HG02623 (cell line): ENCODE results near the gene TFPI2.
A peak's percentile ranks its signal among the peaks of the same experiment; 100 is the strongest.
"Not testable (repeated sequence)": the region's sequence is repeated elsewhere in the genome, so short reads cannot be mapped to it uniquely, and the experiment has no call there.

ENCODE experiments used
- ATAC-seq: cut with Tn5 transposase; IDR thresholded peaks from one replicate; pipeline ENCODE4 v1.9.1; 2021; ENCODE audit warnings: moderate library complexity; ENCODE audit not compliant: unreplicated experiment

TFPI2 gene, protein sequence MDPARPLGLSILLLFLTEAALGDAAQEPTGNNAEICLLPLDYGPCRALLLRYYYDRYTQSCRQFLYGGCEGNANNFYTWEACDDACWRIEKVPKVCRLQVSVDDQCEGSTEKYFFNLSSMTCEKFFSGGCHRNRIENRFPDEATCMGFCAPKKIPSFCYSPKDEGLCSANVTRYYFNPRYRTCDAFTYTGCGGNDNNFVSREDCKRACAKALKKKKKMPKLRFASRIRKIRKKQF

DNA sequence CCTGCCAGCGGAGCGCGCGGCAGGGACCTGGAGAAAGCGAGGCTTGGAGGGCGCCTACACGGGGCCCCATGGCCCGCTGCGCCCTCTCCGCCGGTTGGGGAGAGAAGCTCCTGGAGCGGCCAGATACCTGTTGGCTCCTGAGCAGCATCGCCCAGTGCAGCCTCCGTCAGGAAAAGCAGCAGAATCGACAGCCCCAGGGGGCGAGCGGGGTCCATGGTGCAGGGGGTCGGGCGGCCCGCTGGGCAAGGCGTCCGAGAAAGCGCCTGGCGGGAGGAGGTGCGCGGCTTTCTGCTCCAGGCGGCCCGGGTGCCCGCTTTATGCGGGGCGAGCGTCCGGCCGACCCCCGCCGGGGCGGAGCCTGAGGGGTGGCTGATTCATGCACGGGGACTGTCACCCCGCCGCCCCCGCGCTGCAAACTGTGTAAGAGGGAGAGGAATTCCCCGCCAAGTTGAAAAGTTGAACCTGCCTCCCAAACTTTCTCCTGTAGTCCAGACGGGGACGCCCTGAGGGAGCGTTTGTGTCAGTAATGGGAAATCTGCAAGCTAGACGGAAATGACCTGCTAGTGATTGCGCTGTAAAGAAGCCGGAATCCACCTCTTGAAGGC is at the start of gene TFPI2:
TFPI2 (minus strand) TSS at position 290 of the 605 bp plus-strand sequence; CDS start at position 215, 75 bp downstream.
- peak; percentile 46 for ATAC-seq

GRCh38 chr7:93938293-93938692 is 47.7 kb upstream of the TFPI2 start:
- no peak for ATAC-seq

DNA sequence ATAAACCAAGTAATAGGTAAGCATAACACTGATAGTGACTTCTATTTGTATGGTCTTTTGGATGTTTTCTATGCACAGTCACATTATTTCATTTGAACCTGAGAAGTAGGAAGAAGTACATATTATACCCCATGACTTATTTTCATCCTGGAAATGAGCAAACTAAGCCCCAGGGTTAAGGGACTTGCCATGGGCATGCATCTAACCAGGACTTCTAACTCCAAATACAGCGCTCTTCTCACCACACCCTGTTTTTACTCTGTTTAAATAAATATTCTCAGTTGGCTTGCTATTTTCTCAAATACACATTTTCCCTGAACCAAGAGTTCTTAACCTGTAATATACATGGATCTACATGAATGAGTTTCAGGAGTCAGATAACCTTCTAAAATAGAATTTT is 47.3 kb upstream of the TFPI2 start:
- ATAC-seq = no peak

DNA sequence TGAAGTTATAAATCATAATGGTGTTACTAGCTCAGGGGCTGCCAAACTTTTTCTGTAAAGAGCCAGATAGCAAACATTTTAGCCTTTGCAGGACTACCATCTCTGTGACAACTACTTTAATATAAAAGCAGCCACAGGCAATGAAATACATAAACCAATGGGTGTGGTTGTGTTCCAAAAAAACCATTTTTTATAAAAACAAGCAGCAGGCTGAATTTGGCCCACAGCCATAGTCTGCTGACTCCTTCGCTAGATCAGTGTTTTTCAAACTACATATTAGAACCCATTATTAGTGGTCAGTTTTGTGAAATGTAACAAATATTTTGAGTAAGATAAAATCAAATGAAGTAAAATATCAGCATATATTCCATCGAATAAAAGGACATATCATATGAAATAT is 44.5 kb upstream of the TFPI2 start:
- no peak for ATAC-seq

DNA sequence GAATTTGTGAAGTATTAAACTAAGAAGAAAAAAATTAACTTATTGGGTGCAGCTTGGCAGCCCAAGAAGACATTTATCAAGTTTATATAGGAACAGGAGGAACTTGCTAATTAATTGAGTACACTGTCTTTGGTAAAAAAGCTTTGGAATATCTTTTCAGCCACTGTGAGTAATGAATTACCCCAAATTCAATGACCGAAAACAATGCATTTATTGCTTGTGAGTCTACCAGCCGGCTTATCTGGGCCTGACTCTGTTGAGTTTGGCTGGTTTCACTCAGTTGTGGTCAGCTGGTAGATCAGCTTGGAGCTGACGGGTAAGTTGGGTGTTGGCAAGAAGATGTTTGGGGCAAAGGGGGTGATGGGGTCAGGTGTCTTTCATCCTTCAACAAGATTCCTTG is 42.6 kb upstream of the TFPI2 start:
- ATAC-seq = no peak

GRCh38 chr7:93931655-93932054 is 41.1 kb upstream of the TFPI2 start:
- no peak for ATAC-seq

DNA sequence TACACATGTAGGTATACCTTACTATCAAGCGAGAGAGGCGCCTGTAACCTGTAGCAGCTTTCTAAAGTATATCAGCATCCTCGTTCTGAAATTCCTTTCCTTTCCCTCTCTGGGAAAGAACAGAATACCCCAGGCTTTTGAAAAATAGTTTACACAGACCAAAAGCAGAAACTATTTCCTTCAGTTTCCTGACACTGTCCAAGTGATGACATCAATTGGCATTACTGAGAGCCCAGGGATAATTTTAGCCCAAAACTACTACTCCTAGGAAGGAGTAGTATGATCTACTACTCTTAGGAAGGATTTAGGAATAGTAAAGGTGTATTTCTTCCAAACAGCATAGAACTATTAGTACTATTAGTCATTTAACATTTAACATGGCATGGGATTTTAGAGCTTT is 37.0 kb upstream of the TFPI2 start:
- ATAC-seq = no peak

GRCh38 chr7:93926800-93927199 is 36.2 kb upstream of the TFPI2 start:
- no peak for ATAC-seq

DNA sequence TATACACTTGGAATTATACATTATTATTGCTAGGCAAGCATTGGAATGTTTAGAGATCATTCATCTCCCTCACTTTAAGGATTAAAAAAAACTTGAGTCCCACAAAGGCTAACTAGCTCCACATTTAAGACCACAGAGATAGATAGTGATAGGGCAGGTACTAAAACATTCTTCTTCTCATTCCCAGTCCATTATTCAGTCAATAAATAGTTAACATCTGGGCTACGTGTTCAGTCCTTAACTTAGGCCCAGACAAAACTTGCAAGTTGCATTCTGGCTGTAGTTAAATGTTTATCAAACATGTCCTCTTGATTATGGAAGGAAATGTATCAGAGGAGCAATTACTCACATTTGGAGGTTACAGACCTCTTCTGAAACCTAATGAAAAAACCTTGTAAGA is 33.4 kb upstream of the TFPI2 start:
- ATAC-seq = no peak

GRCh38 chr7:93923296-93923695 is 32.7 kb upstream of the TFPI2 start:
- no peak for ATAC-seq

DNA sequence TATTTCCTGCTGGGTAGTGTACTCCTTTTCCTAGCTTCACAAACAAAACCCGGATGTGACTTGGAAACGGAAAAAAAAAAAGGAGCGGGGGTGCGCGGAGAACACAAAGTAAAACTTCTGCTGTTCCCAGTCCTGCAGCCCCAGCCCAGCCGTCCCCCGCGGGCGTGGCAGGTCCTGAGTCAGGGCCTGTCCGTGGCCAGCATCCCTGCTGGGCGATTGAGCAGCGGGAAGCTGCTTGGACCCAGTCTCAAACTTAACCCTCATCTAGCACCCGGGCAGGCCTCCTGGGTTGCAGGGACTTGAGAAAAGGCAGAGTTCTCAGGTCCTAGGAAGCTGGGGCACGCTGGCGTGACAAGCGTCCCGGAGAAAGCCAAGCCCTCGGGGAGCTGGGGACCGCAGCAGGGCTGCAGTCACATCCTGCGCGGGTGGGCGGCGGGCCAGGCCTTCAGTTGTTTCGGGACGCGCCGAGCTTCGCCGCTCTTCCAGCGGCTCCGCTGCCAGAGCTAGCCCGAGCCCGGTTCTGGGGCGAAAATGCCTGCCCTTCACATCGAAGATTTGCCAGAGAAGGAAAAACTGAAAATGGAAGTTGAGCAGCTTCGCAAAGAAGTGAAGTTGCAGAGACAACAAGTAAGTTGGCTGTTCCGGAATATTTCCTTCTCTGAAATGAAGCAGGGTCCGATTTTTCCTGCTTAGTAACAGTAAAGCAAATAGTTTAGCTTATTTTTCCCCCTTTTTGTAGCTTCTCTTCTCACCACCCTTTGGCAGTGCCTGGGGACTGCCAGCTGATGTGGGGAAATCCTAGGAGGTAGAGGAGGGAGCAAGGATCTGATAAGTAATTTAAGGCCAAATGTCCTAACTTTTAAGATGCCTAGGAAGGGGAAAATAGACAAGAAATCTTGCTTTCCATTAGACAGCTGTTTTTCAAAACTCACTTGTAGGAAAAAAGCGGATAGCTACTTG is 31.3 kb upstream of the TFPI2 start, which contains the start of gene GNG11:
GNG11 (plus strand) TSS at position 129 of the 960 bp plus-strand sequence; CDS start at position 532, 403 bp downstream.
- peak; percentile 90 for ATAC-seq

- no peak for ATAC-seq
These were observed 30.6 kb upstream of the TFPI2 start for GRCh38 chr7:93921186-93921585.

DNA sequence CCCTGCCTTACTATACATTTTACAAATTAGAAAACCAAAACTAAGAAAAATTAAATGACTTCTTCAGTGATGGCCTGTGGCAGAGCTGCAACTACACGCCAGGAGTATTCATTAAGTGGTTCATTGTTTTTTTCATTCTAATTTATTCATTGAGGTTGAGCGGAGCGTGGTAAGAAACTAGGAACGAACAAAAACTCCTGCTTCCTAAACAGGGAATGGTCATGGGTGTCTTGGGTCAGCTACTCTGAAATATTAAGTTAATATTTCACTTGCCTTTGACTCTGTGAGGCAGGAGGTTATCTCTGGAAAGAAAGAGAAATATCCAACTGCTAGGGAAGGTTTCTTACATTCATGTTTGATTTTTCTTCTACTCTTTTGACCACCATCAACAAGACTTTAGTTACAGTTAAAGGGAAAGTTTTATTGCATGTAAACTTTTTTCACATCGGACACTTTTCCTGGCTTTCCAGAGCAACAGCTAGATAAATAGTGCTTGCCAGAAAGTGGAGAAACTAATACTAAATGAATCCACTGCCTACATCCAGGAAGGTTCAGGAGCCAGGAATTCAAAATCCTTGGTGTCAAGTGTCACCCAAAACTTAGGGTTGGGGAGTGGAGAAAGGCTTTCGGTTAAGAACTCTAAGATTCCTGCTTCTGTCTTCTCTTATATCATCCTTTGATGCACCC is 30.1 kb upstream of the TFPI2 start:
- ATAC-seq = no peak

DNA sequence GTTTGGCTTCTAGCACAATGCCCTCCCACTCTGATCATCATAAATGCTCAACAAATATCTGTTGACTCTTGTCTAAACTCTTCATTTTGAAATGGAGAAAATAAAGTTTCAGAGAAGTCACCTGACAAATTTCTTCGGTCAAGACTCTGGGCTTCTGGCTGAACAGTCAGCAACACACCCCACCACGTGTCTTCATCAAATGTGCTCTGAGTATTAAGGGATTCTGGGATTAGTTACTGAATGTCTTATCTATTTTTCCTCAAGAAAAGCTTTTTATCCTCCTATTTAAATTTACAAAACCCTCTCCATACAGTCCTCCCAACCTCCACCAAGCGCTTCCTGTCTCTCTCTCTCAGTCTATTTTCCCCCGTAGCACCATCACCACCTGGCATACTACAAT is 25.8 kb upstream of the TFPI2 start:
- not testable (repeated sequence) for ATAC-seq

- ATAC-seq = not testable (repeated sequence)
These were observed 25.3 kb upstream of the TFPI2 start for GRCh38 chr7:93915888-93916287.

- ATAC-seq = not testable (repeated sequence)
These were observed 24.8 kb upstream of the TFPI2 start for GRCh38 chr7:93915206-93915842.

GRCh38 chr7:93914581-93915066 is 24.1 kb upstream of the TFPI2 start:
- ATAC-seq = no peak

DNA sequence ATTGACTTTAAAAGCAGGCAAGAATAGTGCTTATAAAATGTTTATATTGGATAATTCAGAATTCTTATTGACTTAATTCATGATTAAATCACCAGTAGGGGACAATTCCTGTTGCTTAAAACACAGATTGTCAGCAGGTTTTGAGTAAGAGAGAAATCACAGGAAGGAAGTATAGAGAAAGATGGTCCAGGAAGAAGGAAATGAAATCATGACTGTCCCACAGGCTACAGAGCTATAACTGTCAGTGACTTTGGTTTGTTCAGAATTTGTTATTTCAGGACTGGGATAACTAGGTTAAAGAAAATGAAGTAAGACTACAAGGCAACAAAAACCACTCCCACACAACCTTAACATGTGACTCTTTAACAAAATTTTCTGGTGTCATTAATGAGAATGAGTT is 22.6 kb upstream of the TFPI2 start:
- ATAC-seq = no peak

DNA sequence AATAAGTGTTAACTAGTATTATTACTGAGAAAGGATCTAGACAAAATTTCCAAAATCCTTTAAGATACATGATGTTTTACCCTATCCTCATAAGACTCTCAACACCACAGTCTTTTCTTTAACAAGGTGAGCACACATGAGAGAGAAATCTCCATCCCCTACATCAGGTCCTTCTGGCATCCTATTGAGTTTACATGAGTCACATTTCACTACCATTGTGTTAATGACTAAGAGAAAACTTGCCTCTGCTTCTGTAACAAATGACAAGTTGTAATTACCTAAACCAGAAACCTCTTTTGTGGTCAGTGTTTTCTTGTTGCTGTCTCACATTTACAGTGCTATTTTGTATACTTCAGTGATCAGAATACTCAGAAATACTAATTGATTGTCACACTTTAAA is 21.1 kb upstream of the TFPI2 start:
- ATAC-seq = not testable (repeated sequence)

- not testable (repeated sequence) for ATAC-seq
These were observed 20.7 kb upstream of the TFPI2 start for GRCh38 chr7:93911242-93911641.
